Measurements from ENCODE around the gene PIGA. TPM values are rescaled to one million over a fixed set of nuclear protein-coding genes. Genes with fewer than 3 reads are reported as not detected.

The PIGA gene, protein sequence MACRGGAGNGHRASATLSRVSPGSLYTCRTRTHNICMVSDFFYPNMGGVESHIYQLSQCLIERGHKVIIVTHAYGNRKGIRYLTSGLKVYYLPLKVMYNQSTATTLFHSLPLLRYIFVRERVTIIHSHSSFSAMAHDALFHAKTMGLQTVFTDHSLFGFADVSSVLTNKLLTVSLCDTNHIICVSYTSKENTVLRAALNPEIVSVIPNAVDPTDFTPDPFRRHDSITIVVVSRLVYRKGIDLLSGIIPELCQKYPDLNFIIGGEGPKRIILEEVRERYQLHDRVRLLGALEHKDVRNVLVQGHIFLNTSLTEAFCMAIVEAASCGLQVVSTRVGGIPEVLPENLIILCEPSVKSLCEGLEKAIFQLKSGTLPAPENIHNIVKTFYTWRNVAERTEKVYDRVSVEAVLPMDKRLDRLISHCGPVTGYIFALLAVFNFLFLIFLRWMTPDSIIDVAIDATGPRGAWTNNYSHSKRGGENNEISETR
- polyA plus RNA-seq (2012; ENCODE audit: missing spikeins), result 16.3 TPM

- TF ChIP-seq TAF1 (IDR thresholded peaks at IDR 0.05; ENCODE audit: borderline replicate concordance, low read depth, low read length) (no peak), POLR2AphosphoS5 (IDR thresholded peaks at IDR 0.05; ENCODE audit: low read depth, low read length) (peak; percentile 55; the same call in 1 of the 2 replicates), POLR2A (IDR thresholded peaks at IDR 0.05; ENCODE audit: low read depth, low read length) (peak; percentile 67; the same call in 1 of the 2 replicates)
- FAIRE-seq, result peak; percentile 95
- DNase-seq (ENCODE audit: insufficient read length), result peak; percentile 72
These were observed at the start of gene PIGA for GRCh38 chrX:15335135-15336022. Gene PIGA (minus strand): TSS chrX:15335523. CDS start chrX:15331930, 3,593 bp downstream.

- DNase-seq (ENCODE audit: insufficient read length) (no peak), FAIRE-seq (no peak)
- TF ChIP-seq POLR2AphosphoS5 (IDR thresholded peaks at IDR 0.05; ENCODE audit: low read depth, low read length) (no peak), POLR2A (IDR thresholded peaks at IDR 0.05; ENCODE audit: low read depth, low read length) (no peak), TAF1 (IDR thresholded peaks at IDR 0.05; ENCODE audit: borderline replicate concordance, low read depth, low read length) (no peak)
These were observed 49.0 kb upstream of the PIGA start, which contains the start of gene VEGFD for GRCh38 chrX:15384304-15384703. Gene VEGFD (minus strand): TSS chrX:15384413. CDS start chrX:15383946, 467 bp downstream.

- TF ChIP-seq POLR2AphosphoS5 (IDR thresholded peaks at IDR 0.05; ENCODE audit: low read depth, low read length) (no peak), POLR2A (IDR thresholded peaks at IDR 0.05; ENCODE audit: low read depth, low read length) (no peak), TAF1 (IDR thresholded peaks at IDR 0.05; ENCODE audit: borderline replicate concordance, low read depth, low read length) (no peak)
- FAIRE-seq (peak; percentile 54), DNase-seq (ENCODE audit: insufficient read length) (no peak)
These were observed 47.5 kb upstream of the PIGA start for GRCh38 chrX:15382813-15383212.

DNA sequence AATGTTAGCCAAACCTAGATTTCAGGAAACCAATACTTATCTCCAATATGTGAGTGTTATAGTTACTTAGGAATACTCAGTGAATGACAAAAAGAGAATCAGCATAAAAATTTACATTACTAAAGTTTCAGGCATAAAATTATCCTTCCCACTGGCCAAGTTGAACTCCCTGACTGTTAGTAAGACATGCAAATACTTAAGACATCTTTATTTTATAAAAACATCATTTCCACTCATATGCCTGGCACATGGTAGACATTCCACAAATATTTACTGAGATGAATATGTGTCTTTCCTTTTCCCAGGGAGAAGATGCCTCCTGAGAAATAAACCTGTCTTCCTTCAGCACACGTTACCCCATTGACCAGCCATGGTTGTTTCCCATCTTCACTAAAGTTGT lies 41.6 kb upstream of the PIGA start:
- DNase-seq (ENCODE audit: insufficient read length), result no peak
- no peak for FAIRE-seq

GRCh38 chrX:15373976-15374375 lies 38.7 kb upstream of the PIGA start:
- FAIRE-seq (no peak), DNase-seq (ENCODE audit: insufficient read length) (no peak)
- no peak for TF ChIP-seq TAF1 (IDR thresholded peaks at IDR 0.05; ENCODE audit: borderline replicate concordance, low read depth, low read length)

More for the DNA sequence above, 41.6 kb upstream of the PIGA start:
- TF ChIP-seq POLR2AphosphoS5 (IDR thresholded peaks at IDR 0.05; ENCODE audit: low read depth, low read length) (no peak), POLR2A (IDR thresholded peaks at IDR 0.05; ENCODE audit: low read depth, low read length) (no peak), TAF1 (IDR thresholded peaks at IDR 0.05; ENCODE audit: borderline replicate concordance, low read depth, low read length) (no peak)

GRCh38 chrX:15366506-15367352 lies 31.4 kb upstream of the PIGA start:
- TF ChIP-seq POLR2AphosphoS5 (IDR thresholded peaks at IDR 0.05; ENCODE audit: low read depth, low read length), result no peak
- TF ChIP-seq POLR2A (IDR thresholded peaks at IDR 0.05; ENCODE audit: low read depth, low read length), result no peak
- TF ChIP-seq TAF1 (IDR thresholded peaks at IDR 0.05; ENCODE audit: borderline replicate concordance, low read depth, low read length), result no peak
- FAIRE-seq (no peak), DNase-seq (ENCODE audit: insufficient read length) (no peak)

- TF ChIP-seq POLR2AphosphoS5 (IDR thresholded peaks at IDR 0.05; ENCODE audit: low read depth, low read length) (no peak), POLR2A (IDR thresholded peaks at IDR 0.05; ENCODE audit: low read depth, low read length) (no peak), TAF1 (IDR thresholded peaks at IDR 0.05; ENCODE audit: borderline replicate concordance, low read depth, low read length) (no peak)
- peak; percentile 9 for FAIRE-seq
These were observed 24.4 kb upstream of the PIGA start for GRCh38 chrX:15359701-15360100.

DNA sequence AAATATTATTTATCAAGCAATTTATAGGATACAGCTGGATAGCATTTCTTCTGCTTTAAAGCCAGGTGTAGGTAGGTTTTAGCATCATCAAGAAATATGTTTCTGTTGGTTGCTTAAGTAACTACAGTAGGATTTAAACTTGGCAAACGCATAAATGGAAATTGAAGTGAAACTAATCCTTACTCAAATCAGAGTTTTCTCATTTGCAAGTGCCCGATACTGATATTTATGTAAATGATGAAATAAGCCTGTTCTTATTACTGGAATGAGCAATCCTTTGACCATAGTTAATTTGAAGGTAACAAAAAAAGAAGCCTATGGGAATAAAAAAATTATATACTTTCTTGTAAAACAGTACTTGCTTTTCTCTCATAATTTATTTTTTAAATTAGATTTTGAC lies 23.2 kb upstream of the PIGA start:
- FAIRE-seq (no peak), DNase-seq (ENCODE audit: insufficient read length) (no peak)
- TF ChIP-seq TAF1 (IDR thresholded peaks at IDR 0.05; ENCODE audit: borderline replicate concordance, low read depth, low read length) (no peak), POLR2AphosphoS5 (IDR thresholded peaks at IDR 0.05; ENCODE audit: low read depth, low read length) (no peak), POLR2A (IDR thresholded peaks at IDR 0.05; ENCODE audit: low read depth, low read length) (no peak)

More at GRCh38 chrX:15359701-15360100, 24.4 kb upstream of the PIGA start:
- DNase-seq (ENCODE audit: insufficient read length), result no peak

DNA sequence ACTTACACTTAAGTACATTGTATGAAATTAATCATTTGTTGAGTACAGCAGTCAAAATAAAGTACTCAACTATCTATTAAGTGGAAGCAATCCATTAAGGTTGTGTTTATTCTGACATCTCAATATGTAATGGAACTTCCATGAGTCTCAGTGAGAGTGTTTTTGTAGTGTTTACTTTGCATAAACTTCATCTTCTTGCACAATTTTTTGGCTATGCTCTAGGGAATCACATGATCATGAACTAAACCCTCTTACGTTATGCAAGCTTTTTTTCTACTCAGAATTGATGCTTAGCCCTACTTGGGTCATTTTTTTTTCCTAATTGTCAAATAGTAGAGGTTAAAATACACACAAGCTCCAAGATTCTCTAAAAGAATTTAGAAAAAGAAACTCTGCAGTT lies 21.1 kb upstream of the PIGA start:
- no peak for FAIRE-seq
- TF ChIP-seq TAF1 (IDR thresholded peaks at IDR 0.05; ENCODE audit: borderline replicate concordance, low read depth, low read length) (no peak), POLR2AphosphoS5 (IDR thresholded peaks at IDR 0.05; ENCODE audit: low read depth, low read length) (no peak), POLR2A (IDR thresholded peaks at IDR 0.05; ENCODE audit: low read depth, low read length) (no peak)

GRCh38 chrX:15350329-15350996 lies 15.1 kb upstream of the PIGA start:
- TF ChIP-seq POLR2A (IDR thresholded peaks at IDR 0.05; ENCODE audit: low read depth, low read length) (no peak), POLR2AphosphoS5 (IDR thresholded peaks at IDR 0.05; ENCODE audit: low read depth, low read length) (no peak), TAF1 (IDR thresholded peaks at IDR 0.05; ENCODE audit: borderline replicate concordance, low read depth, low read length) (no peak)
- FAIRE-seq, result no peak
- no peak for DNase-seq (ENCODE audit: insufficient read length)

More for the DNA sequence above, 21.1 kb upstream of the PIGA start:
- no peak for DNase-seq (ENCODE audit: insufficient read length)

Data from GM12892 (cell line).